Measurements from ENCODE around the gene TMEM184B. TPM values are rescaled to one million over a fixed set of nuclear protein-coding genes. Genes with fewer than 3 reads are reported as not detected.

The TMEM184B gene
- total RNA-seq, 1 donor from 2014 or later = 81.0 TPM

DNA sequence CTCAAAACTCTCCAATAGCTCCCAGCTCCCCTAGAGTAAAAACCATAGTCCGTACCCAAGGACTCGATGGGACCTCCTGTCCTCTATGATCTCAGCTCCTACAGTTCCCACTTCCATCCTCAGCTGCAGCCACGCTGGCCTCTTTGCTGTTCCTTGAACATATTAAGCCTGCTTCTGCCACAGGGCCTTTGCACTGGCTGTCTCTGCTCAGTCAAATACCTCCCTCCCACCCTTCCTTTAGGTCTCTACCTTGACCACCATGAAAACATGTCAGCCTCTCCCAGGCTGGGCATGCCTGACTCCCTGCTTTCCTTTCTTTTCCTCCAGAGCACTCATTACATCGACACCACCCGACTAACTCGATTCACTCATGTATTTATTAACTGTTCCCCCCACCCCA is 24.5 kb downstream of the TMEM184B start:
- Mint-ChIP-seq H3K27me3 (ENCODE audit: unreplicated experiment) (peaks cover 7% of the 10 kb centered on the region), H3K9me3 (ENCODE audit: unreplicated experiment) (peaks cover 6% of the 10 kb centered on the region), H3K27ac (ENCODE audit: unreplicated experiment) (no peak overlapping the region), H3K4me3 (ENCODE audit: unreplicated experiment) (peak overlapping the region; percentile 20), H3K4me1 (ENCODE audit: low read depth, unreplicated experiment) (peaks cover 13% of the 10 kb centered on the region), H3K36me3 (ENCODE audit: unreplicated experiment) (peaks cover 11% of the 10 kb centered on the region)
- TF ChIP-seq, protein P1, sequence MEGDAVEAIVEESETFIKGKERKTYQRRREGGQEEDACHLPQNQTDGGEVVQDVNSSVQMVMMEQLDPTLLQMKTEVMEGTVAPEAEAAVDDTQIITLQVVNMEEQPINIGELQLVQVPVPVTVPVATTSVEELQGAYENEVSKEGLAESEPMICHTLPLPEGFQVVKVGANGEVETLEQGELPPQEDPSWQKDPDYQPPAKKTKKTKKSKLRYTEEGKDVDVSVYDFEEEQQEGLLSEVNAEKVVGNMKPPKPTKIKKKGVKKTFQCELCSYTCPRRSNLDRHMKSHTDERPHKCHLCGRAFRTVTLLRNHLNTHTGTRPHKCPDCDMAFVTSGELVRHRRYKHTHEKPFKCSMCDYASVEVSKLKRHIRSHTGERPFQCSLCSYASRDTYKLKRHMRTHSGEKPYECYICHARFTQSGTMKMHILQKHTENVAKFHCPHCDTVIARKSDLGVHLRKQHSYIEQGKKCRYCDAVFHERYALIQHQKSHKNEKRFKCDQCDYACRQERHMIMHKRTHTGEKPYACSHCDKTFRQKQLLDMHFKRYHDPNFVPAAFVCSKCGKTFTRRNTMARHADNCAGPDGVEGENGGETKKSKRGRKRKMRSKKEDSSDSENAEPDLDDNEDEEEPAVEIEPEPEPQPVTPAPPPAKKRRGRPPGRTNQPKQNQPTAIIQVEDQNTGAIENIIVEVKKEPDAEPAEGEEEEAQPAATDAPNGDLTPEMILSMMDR (IDR thresholded peaks at IDR 0.05; ENCODE audit: partially characterized antibody, unreplicated experiment) = no peak
- no peak for DNase-seq

DNA sequence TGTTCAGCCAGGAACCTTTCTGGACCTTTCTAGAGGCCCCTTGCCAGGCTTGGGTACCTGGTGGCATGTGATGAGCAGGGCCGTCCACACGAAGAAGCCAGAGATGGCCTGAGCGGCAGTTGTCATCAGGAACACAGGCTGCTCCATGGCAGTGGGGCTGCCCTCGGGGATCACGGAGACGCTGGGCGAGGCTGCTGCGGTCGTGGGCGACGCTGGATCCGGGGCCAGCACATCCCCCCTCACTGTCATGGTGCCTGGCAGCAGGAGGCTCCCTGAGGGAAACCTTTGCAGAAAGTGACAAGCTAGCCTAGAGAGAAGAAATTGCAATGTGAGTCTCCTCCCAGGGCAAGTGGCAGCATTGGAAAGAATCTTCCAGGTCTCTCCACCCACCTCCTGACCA is 25.1 kb downstream of the TMEM184B start:
- Mint-ChIP-seq H3K27ac (ENCODE audit: unreplicated experiment) (peak overlapping the region; percentile 48), H3K9me3 (ENCODE audit: unreplicated experiment) (peaks cover 6% of the 10 kb centered on the region)

DNA sequence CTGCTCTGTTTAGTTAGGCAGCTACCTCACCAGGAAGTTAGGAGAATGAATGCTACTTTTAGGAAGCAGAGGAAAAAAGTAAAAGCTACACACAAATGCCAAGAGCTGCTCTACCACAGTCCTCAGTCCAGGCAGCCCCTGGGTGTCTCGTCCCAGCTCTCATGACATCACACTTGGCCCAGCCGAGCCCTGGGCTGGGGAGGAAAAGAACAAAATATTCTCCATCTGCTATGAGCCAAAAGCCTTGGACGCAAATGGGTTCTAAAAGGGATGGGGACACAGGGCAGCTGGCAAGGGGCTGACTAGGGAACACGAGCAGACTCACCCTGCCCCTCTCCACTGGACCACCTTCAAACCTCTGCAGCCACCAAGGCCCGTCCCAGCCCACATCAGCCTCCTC is 26.1 kb downstream of the TMEM184B start:
- Mint-ChIP-seq H3K4me3 (ENCODE audit: unreplicated experiment) (no peak overlapping the region), H3K27ac (ENCODE audit: unreplicated experiment) (peak overlapping the region; percentile 20), H3K9me3 (ENCODE audit: unreplicated experiment) (peaks cover 6% of the 10 kb centered on the region), H3K4me1 (ENCODE audit: low read depth, unreplicated experiment) (peaks cover 14% of the 10 kb centered on the region), H3K36me3 (ENCODE audit: unreplicated experiment) (peaks cover 11% of the 10 kb centered on the region), H3K27me3 (ENCODE audit: unreplicated experiment) (peaks cover 7% of the 10 kb centered on the region)
- DNase-seq = no peak
- TF ChIP-seq, protein P1 (IDR thresholded peaks at IDR 0.05; ENCODE audit: partially characterized antibody, unreplicated experiment) = no peak

More for the DNA sequence above, 25.1 kb downstream of the TMEM184B start:
- H3K4me3 Mint-ChIP-seq (ENCODE audit: unreplicated experiment) = peak overlapping the region; percentile 20
- peaks cover 11% of the 10 kb centered on the region for H3K36me3 Mint-ChIP-seq (ENCODE audit: unreplicated experiment)
- peaks cover 7% of the 10 kb centered on the region for H3K27me3 Mint-ChIP-seq (ENCODE audit: unreplicated experiment)
- TF ChIP-seq, protein P1 (IDR thresholded peaks at IDR 0.05; ENCODE audit: partially characterized antibody, unreplicated experiment) = no peak
- H3K4me1 Mint-ChIP-seq (ENCODE audit: low read depth, unreplicated experiment) = peaks cover 14% of the 10 kb centered on the region
- DNase-seq = no peak

DNA sequence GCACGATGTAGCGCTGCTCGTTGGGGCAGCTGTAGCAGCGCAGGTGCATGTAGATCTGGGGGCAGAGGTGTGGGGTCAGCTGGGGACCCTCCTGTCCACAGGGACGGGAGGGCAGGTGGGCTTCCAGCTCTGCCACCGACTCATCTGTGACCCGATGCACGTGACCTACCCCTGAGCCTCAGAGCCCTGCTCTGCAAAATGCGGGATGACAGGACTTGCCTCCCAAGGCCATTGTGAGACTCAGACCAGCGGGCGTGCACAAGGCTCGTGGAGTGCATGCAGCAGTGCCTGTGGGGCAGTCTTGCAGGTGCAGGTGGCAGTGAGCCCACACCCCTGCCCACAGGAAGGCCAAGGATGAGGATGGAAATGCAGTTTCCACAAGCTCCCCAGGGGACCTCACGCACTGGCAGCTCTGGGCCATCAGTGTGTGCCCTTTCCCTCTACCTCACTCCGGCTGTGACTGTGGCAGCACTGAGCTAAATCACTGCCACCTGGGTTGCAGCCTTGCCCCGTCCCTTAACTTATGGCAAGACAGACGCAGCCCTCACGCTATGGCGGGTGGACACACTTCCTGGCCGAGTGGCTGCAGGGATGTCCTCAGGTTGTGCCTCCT is 26.7 kb downstream of the TMEM184B start:
- H3K4me3 Mint-ChIP-seq (ENCODE audit: unreplicated experiment) = no peak overlapping the region
- peaks cover 11% of the 10 kb centered on the region for H3K36me3 Mint-ChIP-seq (ENCODE audit: unreplicated experiment)
- no peak for DNase-seq
- peaks cover 6% of the 10 kb centered on the region for H3K9me3 Mint-ChIP-seq (ENCODE audit: unreplicated experiment)
- peaks cover 7% of the 10 kb centered on the region for H3K27me3 Mint-ChIP-seq (ENCODE audit: unreplicated experiment)
- TF ChIP-seq, protein P1 (IDR thresholded peaks at IDR 0.05; ENCODE audit: partially characterized antibody, unreplicated experiment) = no peak
- no peak overlapping the region for H3K27ac Mint-ChIP-seq (ENCODE audit: unreplicated experiment)
- peaks cover 14% of the 10 kb centered on the region for H3K4me1 Mint-ChIP-seq (ENCODE audit: low read depth, unreplicated experiment)

DNA sequence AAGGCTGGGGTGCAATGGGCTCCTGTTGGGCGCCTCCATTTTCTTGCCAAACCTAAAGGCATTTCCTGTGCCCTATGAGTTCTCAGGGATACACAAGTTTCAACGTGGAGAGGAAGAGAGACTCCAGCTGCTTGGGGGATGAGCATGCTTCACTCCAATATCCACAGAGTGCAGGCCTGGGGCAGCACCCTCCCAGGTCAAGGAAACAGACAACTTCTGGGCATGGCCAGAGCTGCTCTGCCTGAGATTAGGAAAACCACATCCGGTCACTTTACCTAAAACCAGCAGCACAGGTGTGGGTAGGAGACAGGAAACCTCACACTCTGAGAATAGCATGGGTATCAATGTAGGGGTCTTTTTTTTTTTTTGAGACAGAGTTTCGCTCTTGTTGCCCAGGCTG is 28.7 kb downstream of the TMEM184B start:
- Mint-ChIP-seq H3K4me1 (ENCODE audit: low read depth, unreplicated experiment) (peaks cover 26% of the 10 kb centered on the region), H3K9me3 (ENCODE audit: unreplicated experiment) (peaks cover 7% of the 10 kb centered on the region), H3K36me3 (ENCODE audit: unreplicated experiment) (peaks cover 4% of the 10 kb centered on the region), H3K27ac (ENCODE audit: unreplicated experiment) (no peak overlapping the region), H3K27me3 (ENCODE audit: unreplicated experiment) (peaks cover 7% of the 10 kb centered on the region), H3K4me3 (ENCODE audit: unreplicated experiment) (no peak overlapping the region)
- no peak for DNase-seq
- TF ChIP-seq, protein P1 (IDR thresholded peaks at IDR 0.05; ENCODE audit: partially characterized antibody, unreplicated experiment) = no peak

All from glutamatergic neuron (in vitro differentiated cells).